Vagina (tissue), 2 donors: ENCODE measurements around the gene CPLX1.
"Not testable (repeated sequence)": the region's sequence is repeated elsewhere in the genome, so short reads cannot be mapped to it uniquely, and the experiment has no call there.

ENCODE experiments used
- CTCF ChIP-seq, 3 experiments: fragments of 450-650 bp in 2 of 3; fragments of 200-600 bp in 1 of 3; sonication (generic) in 1 of 3; IDR thresholded peaks; one replicate each; pipeline ENCODE4 v1.5.1; 2017 to 2019; ENCODE audit warnings: antibody characterized with exemption in 3 of 3, mild to moderate bottlenecking in 2 of 3, moderate library complexity in 2 of 3
- POLR2A ChIP-seq, 2 donors: fragments of 450-650 bp; IDR thresholded peaks; one replicate each; pipeline ENCODE4 v1.6.1; 2017; ENCODE audit warnings: antibody characterized with exemption in 2 of 2, mild to moderate bottlenecking in 2 of 2, moderate library complexity in 2 of 2

DNA sequence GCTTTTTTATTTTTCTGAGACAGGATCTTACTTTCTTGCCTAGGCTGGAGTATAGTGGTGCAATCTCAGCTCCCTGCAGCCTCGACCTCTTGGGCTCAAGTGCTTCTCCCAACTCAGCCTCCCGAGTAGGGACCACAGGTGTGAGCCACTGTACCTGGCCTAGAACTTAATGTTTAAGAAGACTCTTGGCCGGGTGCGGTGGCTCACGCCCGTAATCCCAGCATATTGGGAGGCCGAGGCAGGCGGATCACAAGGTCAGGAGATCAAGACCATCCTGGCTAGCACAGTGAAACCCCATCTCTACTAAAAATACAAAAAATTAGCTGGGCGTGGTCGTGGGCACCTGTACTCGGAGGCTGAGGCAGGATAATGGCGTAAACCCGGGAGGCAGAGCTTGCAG is 72.7 kb downstream of the CPLX1 start:
- TF ChIP-seq CTCF, POLR2A (IDR thresholded peaks at IDR 0.05): not testable (repeated sequence)
